GM12891 (cell line): Measurements from ENCODE around the gene GIGYF2.
"Not testable (repeated sequence)": the region's sequence is repeated elsewhere in the genome, so short reads cannot be mapped to it uniquely, and the experiment has no call there.

ENCODE experiments used
- DNase-seq: peaks from one replicate; pipeline ENCODE4 v3.0.0; 2011; ENCODE audit warnings: low spot score; ENCODE audit not compliant: insufficient read length
- FAIRE-seq: peaks from 2 replicates; lab custom pipeline; 2011; peaks lifted over from hg19 to GRCh38; lab: Jason Lieb, UNC
- PAX5 ChIP-seq: IDR thresholded peaks from 2 replicates; pipeline ENCODE4 v1.6.1; 2011; ENCODE audit warnings: low read length, moderate library complexity, mild to moderate bottlenecking; ENCODE audit not compliant: insufficient read depth, severe bottlenecking
- POLR2A ChIP-seq: IDR thresholded peaks from 2 replicates; pipeline ENCODE4 v1.6.1; 2011; ENCODE audit warnings: low read depth, low read length, control low read depth
- POLR2AphosphoS5 ChIP-seq: IDR thresholded peaks from 2 replicates; pipeline ENCODE4 v1.6.1; 2011; ENCODE audit warnings: low read depth, low read length, control low read depth
- POU2F2 ChIP-seq: IDR thresholded peaks from 2 replicates; pipeline ENCODE4 v1.6.1; 2011; ENCODE audit warnings: low read depth, mild to moderate bottlenecking, control low read depth, low read length, moderate library complexity
- SPI1 ChIP-seq: IDR thresholded peaks from 2 replicates; pipeline ENCODE4 v1.6.1; 2011; ENCODE audit warnings: low read depth, low read length, control low read depth
- TAF1 ChIP-seq: IDR thresholded peaks from 2 replicates; pipeline ENCODE4 v1.6.1; 2011; ENCODE audit warnings: low read depth, low read length, control low read depth

Gene GIGYF2

DNA sequence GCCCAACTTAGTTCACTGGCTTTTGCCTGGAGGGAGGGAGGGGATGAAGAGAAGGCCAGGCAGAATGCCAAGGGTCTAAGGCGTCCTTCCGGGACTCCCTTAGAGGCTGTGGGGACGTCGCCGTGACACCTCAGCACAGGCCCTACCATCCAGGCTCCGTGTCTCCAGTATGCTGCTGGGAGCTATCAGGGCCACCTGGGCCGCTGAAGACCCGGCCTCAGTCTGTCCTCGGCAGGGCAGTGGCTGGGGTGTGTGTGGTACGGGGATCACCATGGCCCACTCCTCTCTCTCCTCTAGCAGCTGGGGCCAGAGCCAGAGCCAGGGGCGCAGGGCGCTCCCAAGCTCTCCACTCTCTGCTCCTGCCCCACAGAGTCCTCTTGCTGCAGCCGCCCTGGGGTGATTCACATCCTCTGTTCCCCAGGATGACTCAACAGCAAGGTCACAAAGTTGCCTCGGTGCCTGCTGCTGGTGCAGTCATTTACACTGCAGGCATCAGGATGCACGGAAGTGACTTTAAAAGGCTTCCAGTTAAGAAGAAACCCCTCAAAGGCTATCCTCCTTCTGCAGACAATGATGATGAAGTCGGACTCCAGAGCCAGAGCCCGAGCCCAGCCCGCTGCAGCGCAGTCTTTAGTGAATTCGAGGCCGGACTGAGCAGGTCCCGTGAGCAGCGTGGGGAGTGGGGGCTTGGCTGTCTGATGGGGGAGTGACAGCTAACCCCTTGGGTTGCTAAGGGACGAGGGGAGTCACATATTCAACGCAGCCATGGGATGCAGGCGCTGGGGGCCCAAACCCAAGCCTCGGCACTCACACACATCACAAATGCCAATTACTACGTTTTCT, 204.8 kb downstream of the GIGYF2 start:
- no peak for FAIRE-seq
- no peak for DNase-seq
- TF ChIP-seq PAX5 (no peak), POLR2A (no peak), POLR2AphosphoS5 (no peak)

DNA sequence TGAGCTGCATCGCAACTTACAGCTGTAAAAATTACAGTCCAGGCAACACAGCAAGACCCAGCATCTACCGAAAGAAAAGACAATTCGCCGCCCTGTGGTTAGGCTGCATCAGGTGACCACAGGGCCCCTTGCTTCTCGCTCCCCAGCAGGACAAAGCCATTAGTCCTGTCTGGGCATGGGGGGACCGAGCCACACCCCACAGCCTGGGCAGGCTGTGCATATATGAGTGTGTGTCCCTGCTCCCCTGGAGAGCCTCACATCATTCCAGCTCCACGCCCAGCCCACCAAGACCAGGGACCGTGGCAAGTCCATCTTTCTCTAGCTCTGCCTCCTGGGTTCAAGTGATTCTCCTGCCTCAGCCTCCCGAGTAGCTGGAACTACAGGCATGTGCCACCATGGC, 206.9 kb downstream of the GIGYF2 start:
- FAIRE-seq: no peak
- DNase-seq: no peak
- TF ChIP-seq SPI1 (no peak), PAX5 (no peak), POU2F2 (no peak), POLR2A (no peak), TAF1 (no peak), POLR2AphosphoS5 (no peak)

DNA sequence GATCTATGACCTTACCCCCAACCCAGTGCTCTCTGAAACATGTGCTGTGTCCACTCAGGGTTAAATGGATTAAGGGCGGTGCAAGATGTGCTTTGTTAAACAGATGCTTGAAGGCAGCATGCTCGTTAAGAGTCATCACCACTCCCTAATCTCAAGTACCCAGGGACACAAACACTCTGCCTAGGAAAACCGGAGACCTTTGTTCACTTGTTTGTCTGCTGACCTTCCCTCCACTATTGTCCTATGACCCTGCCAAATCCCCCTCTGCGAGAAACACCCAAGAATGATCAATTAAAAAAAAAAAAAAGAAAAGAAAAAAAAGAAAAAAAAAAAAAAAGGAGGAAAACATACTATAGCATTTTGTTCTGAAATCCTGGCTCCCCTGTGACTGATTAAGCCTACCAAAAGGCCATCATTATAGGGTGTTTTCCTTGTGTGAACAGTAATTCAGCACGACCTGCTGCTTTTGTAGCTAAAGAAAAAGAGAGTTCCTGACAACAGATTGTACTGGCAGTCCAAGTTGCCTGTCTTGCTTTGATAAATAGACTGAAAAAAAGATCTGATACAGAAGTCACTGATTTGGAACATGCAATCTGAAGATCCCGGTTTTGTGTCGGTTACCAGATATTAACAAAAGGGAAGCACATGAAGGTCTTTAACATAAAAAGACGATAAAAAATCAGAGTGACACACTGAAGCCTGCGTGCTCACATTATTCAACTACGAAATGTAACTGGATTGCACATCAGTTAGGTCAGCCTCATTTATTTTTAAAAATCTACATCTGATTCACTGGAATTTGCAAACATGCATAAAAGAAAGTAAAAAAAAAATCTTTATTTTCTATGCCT, 210.0 kb downstream of the GIGYF2 start:
- FAIRE-seq, DNase-seq: not testable (repeated sequence)

DNA sequence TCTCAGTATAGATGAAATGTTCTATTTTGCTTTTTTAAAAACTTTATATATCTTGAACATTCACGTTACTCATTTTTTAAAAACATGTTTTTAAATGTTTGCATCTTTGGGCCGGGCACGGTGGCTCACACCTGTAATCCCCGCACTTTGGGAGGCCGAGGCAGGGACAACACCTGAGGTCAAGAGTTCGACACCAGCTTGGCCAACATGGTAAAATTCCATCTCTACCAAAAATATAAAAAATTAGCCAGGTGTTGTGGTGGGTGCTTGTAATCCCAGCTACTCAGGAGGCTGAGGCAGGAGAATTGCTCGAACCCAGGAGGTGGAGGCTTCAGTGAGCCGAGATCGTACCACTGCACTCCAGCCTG, 210.6 kb downstream of the GIGYF2 start:
- not testable (repeated sequence) for FAIRE-seq, DNase-seq

DNA sequence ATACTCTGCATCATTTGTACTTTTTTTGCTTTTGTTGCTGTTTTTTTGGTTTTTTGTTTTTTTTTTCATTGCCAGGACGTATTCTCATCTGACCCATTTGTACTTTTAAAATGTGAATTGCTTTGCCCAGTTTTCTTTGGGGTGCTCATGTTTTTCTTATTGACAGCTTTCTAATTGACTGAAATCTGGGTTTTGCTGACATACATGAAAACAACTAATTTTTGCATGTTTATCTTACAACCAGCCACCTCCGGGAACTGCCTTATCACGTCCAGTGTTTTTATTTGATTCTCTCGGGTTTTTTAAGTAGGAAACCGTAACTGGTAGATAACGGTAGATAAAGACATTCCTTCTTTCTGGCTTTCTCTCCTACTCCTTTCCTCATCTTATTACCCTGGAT, 211.6 kb downstream of the GIGYF2 start:
- DNase-seq (no peak), FAIRE-seq (no peak)
- TF ChIP-seq TAF1: no peak
- no peak for TF ChIP-seq SPI1
- TF ChIP-seq POLR2AphosphoS5: no peak
